T-helper 2 cell (primary cell): ENCODE results near the gene CCDC148.
"Not testable (repeated sequence)": the region's sequence is repeated elsewhere in the genome, so short reads cannot be mapped to it uniquely, and the experiment has no call there.

Experiments
- DNase-seq, 5 experiments: peaks; one replicate each; pipeline versions ENCODE4 v3.0.0 to v3.0.0-alpha.2; 2012 to 2022

The CCDC148 gene

GRCh38 chr2:158350751-158351465, 105.6 kb downstream of the CCDC148 start:
- DNase-seq, result not testable (repeated sequence)

GRCh38 chr2:158346032-158346431, 110.5 kb downstream of the CCDC148 start:
- DNase-seq, result no peak

GRCh38 chr2:158339513-158339912, 117.0 kb downstream of the CCDC148 start:
- no peak for DNase-seq

- DNase-seq, result no peak
These were observed 119.5 kb downstream of the CCDC148 start for GRCh38 chr2:158337018-158337417.

GRCh38 chr2:158331799-158332198, 124.8 kb downstream of the CCDC148 start:
- not testable (repeated sequence) for DNase-seq

- DNase-seq, result no peak
These were observed 130.7 kb downstream of the CCDC148 start for GRCh38 chr2:158325782-158326340.

GRCh38 chr2:158325031-158325781, 131.3 kb downstream of the CCDC148 start:
- DNase-seq, result no peak

GRCh38 chr2:158323381-158323780, 133.2 kb downstream of the CCDC148 start:
- no peak for DNase-seq

GRCh38 chr2:158321264-158321663, 135.3 kb downstream of the CCDC148 start:
- no peak for DNase-seq

- no peak for DNase-seq
These were observed 137.3 kb downstream of the CCDC148 start for GRCh38 chr2:158319269-158319668.

GRCh38 chr2:158317642-158318041, 138.9 kb downstream of the CCDC148 start:
- no peak for DNase-seq

- DNase-seq, result no peak
These were observed 140.6 kb downstream of the CCDC148 start for GRCh38 chr2:158315803-158316414.

GRCh38 chr2:158315000-158315399, 141.6 kb downstream of the CCDC148 start:
- no peak for DNase-seq

- no peak for DNase-seq
These were observed 142.8 kb downstream of the CCDC148 start for GRCh38 chr2:158313734-158314133.

- DNase-seq, result no peak
These were observed 143.6 kb downstream of the CCDC148 start for GRCh38 chr2:158312981-158313380.

- DNase-seq, result not testable (repeated sequence)
These were observed 146.1 kb downstream of the CCDC148 start for GRCh38 chr2:158310407-158310806.

GRCh38 chr2:158305501-158305900, 151.1 kb downstream of the CCDC148 start:
- no peak for DNase-seq

- no peak for DNase-seq
These were observed 156.2 kb downstream of the CCDC148 start for GRCh38 chr2:158300394-158300793.

GRCh38 chr2:158297606-158298005, 158.9 kb downstream of the CCDC148 start:
- DNase-seq, result no peak

GRCh38 chr2:158297120-158297519, 159.4 kb downstream of the CCDC148 start:
- no peak for DNase-seq

GRCh38 chr2:158293722-158294121, 162.8 kb downstream of the CCDC148 start:
- no peak for DNase-seq

- DNase-seq, result no peak
These were observed 164.9 kb downstream of the CCDC148 start for GRCh38 chr2:158291544-158292180.

- DNase-seq, result no peak
These were observed 166.3 kb downstream of the CCDC148 start for GRCh38 chr2:158290225-158290624.
